IPS DF 19.7 (cell line): ENCODE measurements around the gene VSNL1.

Experiments
- DNase-seq: peaks from one replicate; pipeline ENCODE4 v3.0.0-alpha.2; 2013; ENCODE audit warnings: low read depth, low spot score

VSNL1 gene

GRCh38 chr2:17581831-17582230 lies 41.3 kb downstream of the VSNL1 start:
- DNase-seq: no peak

- DNase-seq: no peak
Observed at GRCh38 chr2:17583166-17583565, 42.7 kb downstream of the VSNL1 start.

GRCh38 chr2:17583646-17584045 lies 43.1 kb downstream of the VSNL1 start:
- DNase-seq: no peak

- DNase-seq: no peak
Observed at GRCh38 chr2:17584689-17585088, 44.2 kb downstream of the VSNL1 start.

DNA sequence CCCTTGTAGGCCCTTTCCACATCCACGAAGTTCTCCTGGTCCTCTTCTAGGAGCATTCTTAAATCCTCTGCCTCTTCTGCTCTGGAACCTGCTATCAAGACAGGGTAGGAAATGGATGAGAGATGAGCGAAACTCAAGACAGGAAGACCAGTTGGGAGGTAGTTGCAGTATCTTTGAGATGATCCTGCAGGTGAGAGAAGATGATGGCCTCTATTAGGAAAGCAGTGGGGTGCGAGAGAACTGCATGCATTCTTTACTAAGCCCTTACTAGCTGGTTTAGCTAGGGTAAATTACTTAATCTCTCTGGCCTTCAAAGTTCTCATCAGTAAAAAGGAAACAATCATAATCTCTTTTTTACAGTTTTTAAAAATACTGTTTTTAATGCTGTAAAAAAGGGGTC lies 47.0 kb downstream of the VSNL1 start:
- DNase-seq: no peak

DNA sequence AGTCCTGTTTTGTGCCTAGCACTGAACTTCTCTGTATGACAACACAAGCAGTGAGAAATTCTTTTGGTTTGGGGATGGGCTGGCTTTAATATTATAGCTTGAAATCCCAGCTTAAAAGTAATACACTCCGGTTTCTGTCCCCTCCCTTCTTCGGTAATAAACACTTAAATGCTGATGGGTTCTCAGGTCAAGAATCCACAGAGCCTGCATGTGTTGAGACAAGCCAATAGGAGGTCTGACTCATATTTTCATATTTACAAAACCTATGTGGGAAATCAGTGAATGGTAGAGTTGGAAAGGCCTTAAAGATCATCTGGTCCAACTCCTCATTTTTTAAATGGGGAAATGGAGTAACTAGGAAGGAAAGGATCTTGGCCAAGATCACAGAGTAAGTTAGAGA lies 47.5 kb downstream of the VSNL1 start:
- DNase-seq: no peak

DNA sequence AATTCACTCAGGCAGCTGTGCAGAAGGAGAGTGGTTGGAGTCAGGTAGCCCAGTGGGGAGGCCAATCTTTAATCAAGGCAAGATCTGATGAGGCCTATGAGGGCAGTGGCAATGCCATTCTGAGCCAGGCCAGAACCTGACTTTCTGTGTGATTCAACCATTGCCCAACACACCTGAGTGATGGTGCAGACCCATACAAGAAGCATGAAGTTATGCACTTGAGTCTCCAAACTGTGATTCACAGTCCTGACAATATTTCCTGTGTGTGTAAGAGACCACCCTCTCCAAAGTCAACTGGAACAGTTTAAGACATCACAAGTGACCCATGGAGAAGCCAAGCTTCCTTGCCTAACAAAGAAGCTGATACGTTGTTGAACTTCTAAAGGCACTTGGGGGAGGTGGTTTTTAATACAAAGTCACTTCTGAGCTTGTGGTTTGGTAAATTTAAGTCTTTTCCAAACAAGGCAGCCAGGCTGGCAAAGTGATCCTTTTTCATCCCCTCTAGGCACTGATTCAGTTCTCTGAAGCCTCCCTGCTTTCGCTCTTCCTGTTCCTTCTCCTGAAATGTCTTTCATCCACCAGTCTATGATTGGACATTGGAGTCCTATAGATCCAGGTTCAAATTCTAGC lies 49.0 kb downstream of the VSNL1 start:
- no peak for DNase-seq

DNA sequence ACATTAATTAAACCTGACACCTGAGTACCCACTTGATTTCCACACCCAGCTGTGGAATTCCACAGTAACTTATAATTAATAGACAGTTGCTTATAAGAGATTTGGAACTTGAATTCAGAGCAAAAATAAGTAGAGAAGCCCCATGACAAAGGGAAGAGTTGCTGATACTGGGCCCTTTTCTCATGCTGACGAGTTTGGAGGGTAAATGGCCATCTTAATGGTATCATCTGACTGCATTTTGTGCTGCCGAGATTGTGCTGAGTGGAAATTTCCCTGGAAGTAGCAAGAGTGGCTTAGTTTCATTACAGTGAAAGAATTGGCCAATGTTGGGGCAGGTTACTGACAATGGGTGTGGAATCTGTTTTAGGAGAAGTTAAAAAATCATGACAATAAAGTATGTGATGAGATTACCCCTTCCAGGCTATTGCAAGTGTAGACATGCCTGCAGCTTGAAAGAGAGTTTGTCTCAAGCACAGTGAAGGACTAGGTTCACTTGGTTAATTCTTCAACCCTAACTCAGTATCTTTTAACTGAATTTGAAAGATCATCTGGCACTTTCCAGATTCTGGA lies 49.9 kb downstream of the VSNL1 start:
- no peak for DNase-seq

- DNase-seq: no peak
Observed at GRCh38 chr2:17591846-17592245, 51.4 kb downstream of the VSNL1 start.

- DNase-seq: no peak
Observed at GRCh38 chr2:17592731-17593409, 52.4 kb downstream of the VSNL1 start.

- no peak for DNase-seq
Observed at GRCh38 chr2:17593445-17593840, 52.9 kb downstream of the VSNL1 start.

GRCh38 chr2:17593841-17594491 lies 53.5 kb downstream of the VSNL1 start:
- DNase-seq: no peak

DNA sequence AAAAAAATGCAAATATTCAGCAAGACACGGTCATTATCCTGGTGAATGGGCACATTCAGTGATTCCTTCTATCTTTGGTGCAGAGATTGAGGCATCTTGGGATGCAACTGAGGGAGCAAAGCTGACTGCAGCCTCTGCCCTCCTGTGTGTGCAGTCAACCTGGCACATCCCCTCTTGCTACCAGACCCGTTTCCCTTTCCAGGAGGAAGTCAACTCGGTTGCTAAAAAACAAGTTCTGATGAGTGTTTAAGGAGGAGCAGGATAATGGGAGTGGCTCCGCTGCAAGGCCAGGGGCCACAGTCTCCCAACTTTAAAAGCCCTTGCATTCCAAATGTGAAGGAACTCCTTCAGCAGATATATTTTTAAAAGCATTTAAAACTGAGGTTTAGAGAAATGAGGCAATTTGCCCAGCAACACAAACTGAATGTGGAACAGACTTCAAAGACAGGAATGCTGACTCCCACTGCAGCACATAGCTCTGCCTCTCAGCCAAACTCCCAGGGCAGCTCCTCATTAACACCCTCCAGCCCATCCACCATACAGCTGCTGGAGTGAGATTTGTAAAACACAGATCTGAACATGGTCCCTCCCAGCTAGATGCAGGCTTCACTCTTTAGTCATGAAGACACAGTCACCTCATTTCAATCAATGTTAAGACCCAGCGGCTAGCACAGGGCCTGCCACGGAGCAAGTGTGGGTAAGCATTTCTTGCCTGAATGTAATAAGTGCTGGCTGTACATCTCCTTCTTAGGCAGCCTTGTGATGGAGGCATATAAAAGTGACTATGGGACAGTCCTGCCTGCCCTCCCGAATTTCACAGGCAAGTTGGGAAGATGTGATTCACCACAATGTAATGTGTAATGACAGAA lies 54.3 kb downstream of the VSNL1 start:
- no peak for DNase-seq

- no peak for DNase-seq
Observed at GRCh38 chr2:17599617-17600016, 59.1 kb downstream of the VSNL1 start.

GRCh38 chr2:17600556-17601204 lies 60.2 kb downstream of the VSNL1 start:
- DNase-seq: no peak

DNA sequence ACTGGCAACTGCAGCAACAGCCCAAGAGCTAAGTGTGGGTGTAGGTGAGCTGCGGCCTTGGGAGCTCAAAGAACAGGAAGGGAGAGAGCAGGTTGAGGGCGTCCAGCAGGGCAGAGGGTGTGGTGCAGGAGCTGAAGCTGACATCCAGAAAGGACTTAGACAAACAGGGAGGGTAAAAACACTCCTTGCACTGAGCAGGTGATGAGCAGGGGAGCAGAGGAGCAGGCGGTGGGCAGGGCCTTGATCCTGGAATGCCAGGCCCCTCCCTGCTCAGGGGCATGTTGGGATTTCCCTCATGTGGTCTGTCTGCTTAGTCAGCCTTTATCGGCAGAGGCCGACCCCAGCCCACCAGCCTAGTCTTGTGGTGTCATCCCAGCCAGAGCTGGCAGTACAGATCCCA lies 63.6 kb downstream of the VSNL1 start:
- no peak for DNase-seq

DNA sequence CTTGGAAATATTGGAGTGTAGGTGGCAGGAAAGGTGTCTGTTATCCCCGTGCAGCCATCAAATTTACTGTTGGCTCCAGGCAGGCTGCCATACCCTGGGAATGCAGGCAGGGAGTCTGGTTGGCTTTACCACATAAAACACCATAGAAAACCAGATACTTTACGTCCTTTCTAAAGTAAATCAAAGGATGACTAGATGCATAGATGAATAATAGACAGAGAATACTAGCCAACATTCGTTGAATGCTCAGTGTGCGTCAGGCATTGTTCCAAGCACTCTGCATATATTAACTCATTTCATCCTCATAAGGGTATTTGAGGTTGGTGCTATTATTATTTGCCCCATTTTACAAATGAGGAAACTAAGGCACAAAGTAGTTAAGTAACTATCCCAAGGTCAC lies 65.2 kb downstream of the VSNL1 start:
- no peak for DNase-seq

GRCh38 chr2:17606851-17607250 lies 66.4 kb downstream of the VSNL1 start:
- no peak for DNase-seq

- no peak for DNase-seq
Observed at GRCh38 chr2:17607379-17607778, 66.9 kb downstream of the VSNL1 start.

GRCh38 chr2:17608251-17608650 lies 67.8 kb downstream of the VSNL1 start:
- no peak for DNase-seq

GRCh38 chr2:17610521-17610920 lies 70.0 kb downstream of the VSNL1 start:
- no peak for DNase-seq
